ENCODE results near the gene DACT3. TPM values are rescaled to one million over a fixed set of nuclear protein-coding genes. Genes with fewer than 3 reads are reported as not detected.

DACT3 gene
- total RNA-seq, 1 experiment from 2014 or later: not detected

- peaks cover 83% of the 10 kb centered on the region for H3K36me3 Mint-ChIP-seq (ENCODE audit: insufficient read depth, unreplicated experiment)
- H3K27ac Mint-ChIP-seq (ENCODE audit: unreplicated experiment): no peak overlapping the region
- no peaks in the 10 kb centered on the region for H3K4me1 Mint-ChIP-seq (ENCODE audit: low read depth, unreplicated experiment)
- no TSS peak for BruUV-seq (replicated peaks)
- no peak overlapping the region for H3K4me3 Mint-ChIP-seq (ENCODE audit: low read depth, unreplicated experiment)
- TF ChIP-seq, protein P1, sequence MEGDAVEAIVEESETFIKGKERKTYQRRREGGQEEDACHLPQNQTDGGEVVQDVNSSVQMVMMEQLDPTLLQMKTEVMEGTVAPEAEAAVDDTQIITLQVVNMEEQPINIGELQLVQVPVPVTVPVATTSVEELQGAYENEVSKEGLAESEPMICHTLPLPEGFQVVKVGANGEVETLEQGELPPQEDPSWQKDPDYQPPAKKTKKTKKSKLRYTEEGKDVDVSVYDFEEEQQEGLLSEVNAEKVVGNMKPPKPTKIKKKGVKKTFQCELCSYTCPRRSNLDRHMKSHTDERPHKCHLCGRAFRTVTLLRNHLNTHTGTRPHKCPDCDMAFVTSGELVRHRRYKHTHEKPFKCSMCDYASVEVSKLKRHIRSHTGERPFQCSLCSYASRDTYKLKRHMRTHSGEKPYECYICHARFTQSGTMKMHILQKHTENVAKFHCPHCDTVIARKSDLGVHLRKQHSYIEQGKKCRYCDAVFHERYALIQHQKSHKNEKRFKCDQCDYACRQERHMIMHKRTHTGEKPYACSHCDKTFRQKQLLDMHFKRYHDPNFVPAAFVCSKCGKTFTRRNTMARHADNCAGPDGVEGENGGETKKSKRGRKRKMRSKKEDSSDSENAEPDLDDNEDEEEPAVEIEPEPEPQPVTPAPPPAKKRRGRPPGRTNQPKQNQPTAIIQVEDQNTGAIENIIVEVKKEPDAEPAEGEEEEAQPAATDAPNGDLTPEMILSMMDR (IDR thresholded peaks at IDR 0.05; ENCODE audit: unreplicated experiment): no peak
- no peak for DNase-seq
- intact Hi-C loops (cut with micrococcal nuclease; ENCODE audit: unreplicated experiment): no loop called here
- no peaks in the 10 kb centered on the region for H3K9me3 Mint-ChIP-seq (ENCODE audit: low read depth, unreplicated experiment)
- CTCF ChIA-PET: interaction anchor here (0.6 kb wide), 1 partner anchor 733 kb away, joined by 3 read pairs; no protein-coding TSS in a partner anchor
- H3K27me3 Mint-ChIP-seq (ENCODE audit: unreplicated experiment): no peaks in the 10 kb centered on the region
Observed at GRCh38 chr19:46693760-46694159, 32.8 kb upstream of the DACT3 start.

GRCh38 chr19:46692918-46693722 lies 32.1 kb upstream of the DACT3 start:
- Mint-ChIP-seq H3K27ac (ENCODE audit: unreplicated experiment) (no peak overlapping the region), H3K9me3 (ENCODE audit: low read depth, unreplicated experiment) (no peaks in the 10 kb centered on the region), H3K4me1 (ENCODE audit: low read depth, unreplicated experiment) (no peaks in the 10 kb centered on the region), H3K4me3 (ENCODE audit: low read depth, unreplicated experiment) (no peak overlapping the region), H3K27me3 (ENCODE audit: unreplicated experiment) (no peaks in the 10 kb centered on the region), H3K36me3 (ENCODE audit: insufficient read depth, unreplicated experiment) (peaks cover 80% of the 10 kb centered on the region)
- CTCF ChIA-PET: interaction anchor here (0.6 kb wide), 1 partner anchor 733 kb away, joined by 3 read pairs; no protein-coding TSS in a partner anchor
- no TSS peak for BruUV-seq (replicated peaks)
- DNase-seq: no peak
- intact Hi-C loops (cut with micrococcal nuclease; ENCODE audit: unreplicated experiment): no loop called here
- TF ChIP-seq, protein P1 (IDR thresholded peaks at IDR 0.05; ENCODE audit: unreplicated experiment): no peak

DNA sequence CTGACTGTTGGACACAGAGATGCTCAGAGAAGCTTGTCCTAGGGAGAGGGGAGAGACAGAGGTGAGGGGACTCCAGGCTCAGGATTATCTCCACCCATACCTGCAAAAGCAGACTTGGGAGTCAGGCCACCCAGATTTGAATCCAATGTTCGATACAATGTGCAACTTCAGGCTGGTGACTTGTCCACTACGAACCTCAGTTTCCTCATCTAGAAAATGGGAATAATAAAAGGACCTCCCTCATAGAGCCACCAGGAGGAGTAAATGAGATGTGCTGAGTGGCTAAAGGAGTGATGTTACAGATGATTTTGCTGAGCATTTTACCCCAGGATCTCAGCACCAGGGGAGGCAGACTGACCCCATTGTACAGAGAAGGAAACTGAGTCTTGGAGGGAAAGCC lies 31.0 kb upstream of the DACT3 start:
- no peak for DNase-seq
- BruUV-seq (replicated peaks): no TSS peak
- TF ChIP-seq, protein P1 (IDR thresholded peaks at IDR 0.05; ENCODE audit: unreplicated experiment): no peak
- intact Hi-C loops (cut with micrococcal nuclease; ENCODE audit: unreplicated experiment): no loop called here
- peaks cover 75% of the 10 kb centered on the region for H3K36me3 Mint-ChIP-seq (ENCODE audit: insufficient read depth, unreplicated experiment)
- no peak overlapping the region for H3K4me3 Mint-ChIP-seq (ENCODE audit: low read depth, unreplicated experiment)
- H3K4me1 Mint-ChIP-seq (ENCODE audit: low read depth, unreplicated experiment): no peaks in the 10 kb centered on the region
- H3K27me3 Mint-ChIP-seq (ENCODE audit: unreplicated experiment): no peaks in the 10 kb centered on the region
- CTCF ChIA-PET: no interaction called here
- H3K27ac Mint-ChIP-seq (ENCODE audit: unreplicated experiment): no peak overlapping the region
- H3K9me3 Mint-ChIP-seq (ENCODE audit: low read depth, unreplicated experiment): no peaks in the 10 kb centered on the region

GRCh38 chr19:46691104-46691503 lies 30.1 kb upstream of the DACT3 start:
- H3K27me3 Mint-ChIP-seq (ENCODE audit: unreplicated experiment): no peaks in the 10 kb centered on the region
- peaks cover 74% of the 10 kb centered on the region for H3K36me3 Mint-ChIP-seq (ENCODE audit: insufficient read depth, unreplicated experiment)
- intact Hi-C loops (cut with micrococcal nuclease; ENCODE audit: unreplicated experiment): no loop called here
- TF ChIP-seq, protein P1 (IDR thresholded peaks at IDR 0.05; ENCODE audit: unreplicated experiment): no peak
- CTCF ChIA-PET: interaction anchor here (0.5 to 0.8 kb wide), 2 partner anchors 26 to 75 kb away, joined by 3 to 7 read pairs; partner anchors contain the start of gene PRKD2
- H3K27ac Mint-ChIP-seq (ENCODE audit: unreplicated experiment): no peak overlapping the region
- no peaks in the 10 kb centered on the region for H3K4me1 Mint-ChIP-seq (ENCODE audit: low read depth, unreplicated experiment)
- DNase-seq: no peak
- H3K4me3 Mint-ChIP-seq (ENCODE audit: low read depth, unreplicated experiment): no peak overlapping the region
- no TSS peak for BruUV-seq (replicated peaks)
- H3K9me3 Mint-ChIP-seq (ENCODE audit: low read depth, unreplicated experiment): no peaks in the 10 kb centered on the region
